ENCODE results near the gene ACVR2A.

The ACVR2A gene

DNA sequence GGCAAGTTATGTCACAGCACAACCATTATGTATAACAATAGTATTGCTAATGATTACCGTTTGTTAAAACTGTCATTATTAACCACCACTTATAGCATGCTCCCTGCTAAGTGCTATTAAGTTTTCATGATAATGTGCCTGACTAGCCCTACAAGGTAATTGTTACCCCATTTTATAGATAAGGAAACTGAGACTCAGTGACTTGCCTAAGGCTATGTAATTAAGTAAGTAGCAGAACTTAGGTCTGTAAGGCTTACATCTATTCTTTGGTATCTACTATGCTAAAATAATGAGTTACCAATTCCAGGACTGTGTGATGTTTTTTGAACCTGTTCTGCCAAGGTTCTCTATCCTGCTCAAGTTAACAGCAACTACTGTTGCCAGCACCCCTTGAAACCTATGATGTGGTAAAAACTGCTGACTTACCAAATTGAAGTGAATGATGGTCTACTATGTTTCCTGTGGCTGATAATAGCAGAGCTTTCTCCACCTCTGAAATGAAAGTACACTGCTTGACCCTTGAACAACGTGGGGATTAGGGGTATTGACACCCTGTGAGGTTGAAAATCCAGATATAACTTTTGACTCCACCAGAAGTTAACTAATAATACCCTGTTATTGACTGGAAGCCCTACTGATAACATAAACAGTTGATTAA lies 18.2 kb downstream of the ACVR2A start:
- peaks cover 43% of the 10 kb centered on the region for H3K4me1 ChIP-seq (ENCODE audit: control insufficient read depth, low read depth, low read length)
- no peak overlapping the region for H3K9ac ChIP-seq (ENCODE audit: low read length)
- H3K36me3 ChIP-seq (ENCODE audit: control insufficient read depth, low read depth, low read length), result no peaks in the 10 kb centered on the region
- no peak overlapping the region for H3K4me3 ChIP-seq (ENCODE audit: low read length)
- H3K27me3 ChIP-seq (ENCODE audit: control insufficient read depth, insufficient read depth, low read length), result no peaks in the 10 kb centered on the region
- H3K9me3 ChIP-seq (ENCODE audit: control insufficient read depth, low read depth, low read length), result no peaks in the 10 kb centered on the region
- no peak overlapping the region for H3K27ac ChIP-seq (ENCODE audit: low read length)

DNA sequence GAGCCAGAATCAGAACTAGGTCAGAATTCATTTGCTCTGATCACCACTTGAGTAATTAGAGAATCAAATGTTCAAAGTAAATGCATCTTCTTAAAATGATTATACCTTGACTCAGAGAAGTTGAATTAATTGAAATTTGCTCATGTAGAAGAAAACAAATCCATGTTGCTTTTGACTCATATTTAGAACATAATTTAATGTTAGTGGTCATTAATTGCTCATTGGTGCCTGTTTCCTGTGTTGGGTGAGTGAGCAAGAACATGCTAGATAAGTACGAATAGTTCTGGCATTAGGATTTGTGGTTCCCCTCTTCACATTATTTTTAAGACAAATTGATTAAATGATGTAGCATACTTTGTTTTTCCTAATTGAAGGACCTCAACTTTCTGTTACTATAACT lies 19.0 kb downstream of the ACVR2A start:
- Histone ChIP-seq H3K27me3 (ENCODE audit: control insufficient read depth, insufficient read depth, low read length) (no peaks in the 10 kb centered on the region), H3K4me1 (ENCODE audit: control insufficient read depth, low read depth, low read length) (peaks cover 36% of the 10 kb centered on the region), H3K27ac (ENCODE audit: low read length) (no peak overlapping the region), H3K36me3 (ENCODE audit: control insufficient read depth, low read depth, low read length) (no peaks in the 10 kb centered on the region), H3K4me3 (ENCODE audit: low read length) (no peak overlapping the region), H3K9me3 (ENCODE audit: control insufficient read depth, low read depth, low read length) (no peaks in the 10 kb centered on the region), H3K9ac (ENCODE audit: low read length) (no peak overlapping the region)

DNA sequence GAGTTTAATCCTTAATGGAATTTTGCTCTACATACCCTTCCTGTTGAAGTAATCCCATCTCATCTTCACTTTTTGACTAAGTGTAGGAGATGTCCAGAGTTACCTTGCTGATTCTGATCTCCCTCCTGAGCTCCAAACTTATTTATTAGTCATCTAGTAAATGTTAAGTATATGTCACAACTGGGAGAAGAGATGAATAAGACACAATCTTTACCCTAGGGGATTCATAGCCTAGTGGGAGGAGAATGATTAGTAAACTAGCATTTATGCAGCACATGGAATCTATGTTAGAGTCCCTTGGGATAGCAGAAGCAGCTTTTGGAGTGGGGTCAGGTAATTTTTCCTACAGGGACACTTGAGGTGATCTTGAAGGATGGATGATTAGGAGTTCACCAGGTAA lies 20.7 kb downstream of the ACVR2A start:
- H3K4me1 ChIP-seq (ENCODE audit: control insufficient read depth, low read depth, low read length), result peaks cover 26% of the 10 kb centered on the region
- H3K27me3 ChIP-seq (ENCODE audit: control insufficient read depth, insufficient read depth, low read length), result no peaks in the 10 kb centered on the region
- H3K9me3 ChIP-seq (ENCODE audit: control insufficient read depth, low read depth, low read length), result no peaks in the 10 kb centered on the region
- no peaks in the 10 kb centered on the region for H3K36me3 ChIP-seq (ENCODE audit: control insufficient read depth, low read depth, low read length)
- H3K4me3 ChIP-seq (ENCODE audit: low read length), result no peak overlapping the region
- H3K27ac ChIP-seq (ENCODE audit: low read length), result no peak overlapping the region
- H3K9ac ChIP-seq (ENCODE audit: low read length), result no peak overlapping the region

DNA sequence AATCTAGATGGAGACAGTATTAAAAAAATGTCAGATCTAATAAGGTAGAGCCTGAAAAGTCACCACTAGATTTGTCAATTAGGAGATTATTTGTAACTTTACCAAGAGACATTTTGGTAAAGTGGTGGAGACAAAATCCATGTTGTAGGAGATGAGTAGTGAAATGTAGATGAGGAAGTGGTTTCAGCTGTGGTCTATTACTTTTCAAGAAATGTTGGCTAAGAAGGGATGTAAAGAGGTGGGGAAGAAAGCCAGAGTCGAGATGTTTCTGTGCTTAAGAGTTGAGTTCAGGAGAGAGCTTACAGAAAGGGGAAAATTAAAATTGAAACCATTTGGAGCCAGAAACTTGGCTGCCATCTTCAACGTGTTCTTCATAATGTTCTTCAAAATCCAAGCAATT lies 22.2 kb downstream of the ACVR2A start:
- Histone ChIP-seq H3K27ac (ENCODE audit: low read length) (no peak overlapping the region), H3K4me1 (ENCODE audit: control insufficient read depth, low read depth, low read length) (peaks cover 21% of the 10 kb centered on the region), H3K4me3 (ENCODE audit: low read length) (no peak overlapping the region), H3K27me3 (ENCODE audit: control insufficient read depth, insufficient read depth, low read length) (no peaks in the 10 kb centered on the region), H3K36me3 (ENCODE audit: control insufficient read depth, low read depth, low read length) (no peaks in the 10 kb centered on the region), H3K9me3 (ENCODE audit: control insufficient read depth, low read depth, low read length) (no peaks in the 10 kb centered on the region), H3K9ac (ENCODE audit: low read length) (no peak overlapping the region)

DNA sequence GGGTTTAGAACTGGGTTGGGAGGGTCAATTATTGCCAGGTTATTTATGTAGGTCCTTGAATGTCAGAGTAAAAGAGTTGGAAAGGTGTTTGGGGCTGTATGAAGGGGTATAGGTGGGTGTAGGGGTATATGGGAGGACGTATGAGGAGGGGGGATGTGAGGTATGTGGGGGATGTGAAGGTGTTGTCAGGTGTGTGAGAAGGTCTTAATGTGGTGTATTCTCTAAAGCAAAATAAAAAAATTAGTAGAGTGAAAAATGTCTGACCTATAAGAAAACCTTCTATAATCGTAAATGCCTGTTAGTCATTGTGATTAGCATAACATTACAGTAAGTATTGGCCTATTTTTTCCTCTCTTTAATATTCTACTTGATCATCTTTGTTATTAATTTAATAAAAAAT lies 25.1 kb downstream of the ACVR2A start:
- H3K4me1 ChIP-seq (ENCODE audit: control insufficient read depth, low read depth, low read length), result peaks cover 15% of the 10 kb centered on the region
- no peaks in the 10 kb centered on the region for H3K9me3 ChIP-seq (ENCODE audit: control insufficient read depth, low read depth, low read length)
- no peak overlapping the region for H3K27ac ChIP-seq (ENCODE audit: low read length)
- no peaks in the 10 kb centered on the region for H3K27me3 ChIP-seq (ENCODE audit: control insufficient read depth, insufficient read depth, low read length)
- H3K9ac ChIP-seq (ENCODE audit: low read length), result no peak overlapping the region
- H3K4me3 ChIP-seq (ENCODE audit: low read length), result no peak overlapping the region
- H3K36me3 ChIP-seq (ENCODE audit: control insufficient read depth, low read depth, low read length), result no peaks in the 10 kb centered on the region

DNA sequence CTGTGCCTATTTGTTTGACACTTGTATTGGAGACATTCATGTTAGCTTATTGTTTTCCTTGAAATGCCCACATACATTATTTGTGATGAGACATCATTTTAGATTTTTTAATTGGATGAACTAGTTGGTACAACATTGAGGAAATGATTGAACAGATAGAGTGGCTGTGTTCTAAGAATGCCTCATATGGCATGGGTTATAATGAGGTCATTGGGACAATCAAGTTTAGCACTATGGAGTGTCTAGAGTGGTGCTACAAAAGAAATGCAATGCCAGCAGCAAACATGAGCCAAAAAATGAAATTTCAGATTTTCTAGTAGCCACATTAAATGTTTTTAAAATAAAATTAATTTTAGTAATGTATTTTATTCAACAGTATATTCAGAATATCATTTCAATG lies 28.1 kb downstream of the ACVR2A start:
- no peak overlapping the region for H3K27ac ChIP-seq (ENCODE audit: low read length)
- no peak overlapping the region for H3K9ac ChIP-seq (ENCODE audit: low read length)
- H3K9me3 ChIP-seq (ENCODE audit: control insufficient read depth, low read depth, low read length), result no peaks in the 10 kb centered on the region
- no peak overlapping the region for H3K4me3 ChIP-seq (ENCODE audit: low read length)
- peaks cover 16% of the 10 kb centered on the region for H3K4me1 ChIP-seq (ENCODE audit: control insufficient read depth, low read depth, low read length)
- no peaks in the 10 kb centered on the region for H3K36me3 ChIP-seq (ENCODE audit: control insufficient read depth, low read depth, low read length)
- H3K27me3 ChIP-seq (ENCODE audit: control insufficient read depth, insufficient read depth, low read length), result no peaks in the 10 kb centered on the region

DNA sequence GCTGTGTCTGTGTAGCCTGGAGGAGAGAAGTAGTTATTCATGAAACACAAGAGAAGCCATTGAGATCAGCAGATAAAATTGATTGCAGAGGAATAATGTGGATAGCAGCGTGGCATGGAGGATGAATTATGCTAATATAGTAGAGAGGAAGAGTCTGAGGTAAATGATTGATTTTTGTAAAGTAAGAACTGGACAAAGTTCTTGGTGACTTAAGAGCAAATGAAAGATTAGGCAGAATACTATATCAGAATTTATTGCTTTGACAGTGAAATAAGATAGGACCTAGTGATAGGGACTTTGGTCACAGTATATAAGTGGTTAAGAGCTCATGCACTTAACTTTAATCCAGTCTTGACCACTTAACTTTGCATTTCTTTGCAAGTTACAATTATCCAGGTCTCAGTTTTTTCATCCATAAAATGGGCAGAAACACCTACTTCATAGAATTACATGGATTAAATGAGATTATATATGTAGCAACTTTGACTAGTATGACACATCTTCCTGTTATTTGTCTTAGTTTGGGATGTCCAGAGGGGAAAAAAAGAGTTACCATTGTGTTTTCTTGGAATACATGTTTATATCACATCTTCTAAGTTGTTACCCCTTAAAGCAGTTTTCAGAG lies 29.1 kb downstream of the ACVR2A start:
- H3K36me3 ChIP-seq (ENCODE audit: control insufficient read depth, low read depth, low read length), result no peaks in the 10 kb centered on the region
- no peaks in the 10 kb centered on the region for H3K9me3 ChIP-seq (ENCODE audit: control insufficient read depth, low read depth, low read length)
- peaks cover 16% of the 10 kb centered on the region for H3K4me1 ChIP-seq (ENCODE audit: control insufficient read depth, low read depth, low read length)
- H3K4me3 ChIP-seq (ENCODE audit: low read length), result no peak overlapping the region
- no peaks in the 10 kb centered on the region for H3K27me3 ChIP-seq (ENCODE audit: control insufficient read depth, insufficient read depth, low read length)
- no peak overlapping the region for H3K27ac ChIP-seq (ENCODE audit: low read length)
- no peak overlapping the region for H3K9ac ChIP-seq (ENCODE audit: low read length)

DNA sequence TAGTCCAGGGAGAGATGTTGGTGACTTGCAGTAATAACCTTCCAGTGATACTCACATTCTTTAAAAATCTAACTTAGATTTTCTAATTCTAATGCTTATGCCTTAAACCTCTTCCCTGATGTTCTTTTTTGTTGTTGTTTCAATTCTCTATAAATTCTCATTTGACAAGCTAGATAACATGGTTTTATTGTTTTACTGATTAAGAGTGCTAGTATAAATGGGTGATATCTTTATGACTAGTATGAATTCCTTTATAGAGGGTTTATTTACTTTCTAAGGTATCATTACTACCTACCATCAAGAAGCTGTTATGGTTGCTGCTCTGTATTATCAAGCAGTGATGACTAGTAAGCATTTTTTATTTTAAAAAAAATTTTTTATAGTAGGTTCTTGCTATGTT lies 35.0 kb downstream of the ACVR2A start:
- Histone ChIP-seq H3K36me3 (ENCODE audit: control insufficient read depth, low read depth, low read length) (no peaks in the 10 kb centered on the region), H3K27ac (ENCODE audit: low read length) (no peak overlapping the region), H3K27me3 (ENCODE audit: control insufficient read depth, insufficient read depth, low read length) (no peaks in the 10 kb centered on the region)

DNA sequence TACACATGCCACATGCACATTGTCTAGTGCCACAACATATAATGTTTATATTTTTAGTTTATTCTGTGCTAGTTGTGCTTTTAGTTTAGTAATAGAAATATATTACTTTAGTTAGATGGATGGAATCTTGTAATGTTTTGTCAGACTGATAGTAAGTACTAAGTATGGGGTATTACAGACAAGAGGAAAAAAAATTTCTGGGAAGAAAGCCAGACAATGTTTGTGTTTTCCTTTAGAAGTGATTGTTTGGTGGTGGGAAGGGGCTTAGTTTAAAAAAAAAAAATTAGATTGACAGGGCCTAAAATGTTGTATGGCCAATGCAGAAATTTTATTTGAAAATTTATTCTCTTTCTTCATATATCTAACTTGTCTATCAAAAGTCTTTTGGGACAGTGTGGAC lies 37.8 kb downstream of the ACVR2A start:
- Histone ChIP-seq H3K27me3 (ENCODE audit: control insufficient read depth, insufficient read depth, low read length) (no peaks in the 10 kb centered on the region), H3K27ac (ENCODE audit: low read length) (no peak overlapping the region), H3K4me3 (ENCODE audit: low read length) (no peak overlapping the region), H3K36me3 (ENCODE audit: control insufficient read depth, low read depth, low read length) (no peaks in the 10 kb centered on the region), H3K9ac (ENCODE audit: low read length) (no peak overlapping the region), H3K4me1 (ENCODE audit: control insufficient read depth, low read depth, low read length) (peaks cover 14% of the 10 kb centered on the region), H3K9me3 (ENCODE audit: control insufficient read depth, low read depth, low read length) (no peaks in the 10 kb centered on the region)

More for the DNA sequence above, 35.0 kb downstream of the ACVR2A start:
- Histone ChIP-seq H3K4me3 (ENCODE audit: low read length) (no peak overlapping the region), H3K9ac (ENCODE audit: low read length) (no peak overlapping the region), H3K9me3 (ENCODE audit: control insufficient read depth, low read depth, low read length) (no peaks in the 10 kb centered on the region), H3K4me1 (ENCODE audit: control insufficient read depth, low read depth, low read length) (peaks cover 23% of the 10 kb centered on the region)

DNA sequence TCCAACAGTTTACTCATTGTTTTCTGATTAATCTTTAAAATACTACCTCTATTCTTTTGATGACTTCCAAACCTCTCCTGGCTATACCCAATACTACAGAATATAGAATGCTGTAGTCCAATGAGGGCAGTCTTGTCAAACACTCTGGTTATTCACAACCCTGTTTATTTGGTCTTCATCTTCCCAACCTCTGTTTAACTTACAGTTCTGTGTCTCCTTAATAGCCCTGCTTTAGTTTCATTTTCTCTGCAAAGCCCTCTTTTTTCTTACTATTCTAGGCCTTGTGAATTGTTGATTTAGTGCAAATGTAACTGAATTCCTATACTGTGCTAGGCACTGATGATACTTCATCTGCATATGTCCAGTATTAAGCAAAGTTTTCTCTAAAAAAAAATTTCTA lies 40.0 kb downstream of the ACVR2A start:
- Histone ChIP-seq H3K4me3 (ENCODE audit: low read length) (no peak overlapping the region), H3K9me3 (ENCODE audit: control insufficient read depth, low read depth, low read length) (no peaks in the 10 kb centered on the region), H3K27me3 (ENCODE audit: control insufficient read depth, insufficient read depth, low read length) (no peaks in the 10 kb centered on the region), H3K27ac (ENCODE audit: low read length) (no peak overlapping the region), H3K4me1 (ENCODE audit: control insufficient read depth, low read depth, low read length) (peaks cover 14% of the 10 kb centered on the region), H3K36me3 (ENCODE audit: control insufficient read depth, low read depth, low read length) (no peaks in the 10 kb centered on the region), H3K9ac (ENCODE audit: low read length) (no peak overlapping the region)

DNA sequence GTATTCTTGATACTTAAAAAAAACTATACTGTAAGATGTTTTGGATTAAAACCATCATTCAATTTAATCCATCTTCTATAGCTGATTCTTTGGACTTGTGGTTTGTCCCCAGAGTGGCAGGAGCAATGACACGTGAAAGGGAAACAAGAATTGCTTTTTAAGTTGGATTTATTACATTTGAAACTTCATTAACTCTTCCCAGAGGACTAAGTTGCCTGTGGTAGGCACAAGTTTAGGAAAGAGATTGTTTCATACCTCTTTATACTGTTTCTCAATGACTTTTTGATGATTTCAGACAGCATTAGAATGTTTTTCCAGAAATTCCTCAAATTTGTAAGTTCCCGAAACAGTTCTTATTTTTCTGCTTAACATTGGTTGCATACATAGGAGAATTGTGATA lies 41.3 kb downstream of the ACVR2A start:
- Histone ChIP-seq H3K27me3 (ENCODE audit: control insufficient read depth, insufficient read depth, low read length) (no peaks in the 10 kb centered on the region), H3K9ac (ENCODE audit: low read length) (no peak overlapping the region), H3K9me3 (ENCODE audit: control insufficient read depth, low read depth, low read length) (no peaks in the 10 kb centered on the region), H3K4me3 (ENCODE audit: low read length) (no peak overlapping the region), H3K36me3 (ENCODE audit: control insufficient read depth, low read depth, low read length) (no peaks in the 10 kb centered on the region), H3K27ac (ENCODE audit: low read length) (no peak overlapping the region), H3K4me1 (ENCODE audit: control insufficient read depth, low read depth, low read length) (peaks cover 12% of the 10 kb centered on the region)

DNA sequence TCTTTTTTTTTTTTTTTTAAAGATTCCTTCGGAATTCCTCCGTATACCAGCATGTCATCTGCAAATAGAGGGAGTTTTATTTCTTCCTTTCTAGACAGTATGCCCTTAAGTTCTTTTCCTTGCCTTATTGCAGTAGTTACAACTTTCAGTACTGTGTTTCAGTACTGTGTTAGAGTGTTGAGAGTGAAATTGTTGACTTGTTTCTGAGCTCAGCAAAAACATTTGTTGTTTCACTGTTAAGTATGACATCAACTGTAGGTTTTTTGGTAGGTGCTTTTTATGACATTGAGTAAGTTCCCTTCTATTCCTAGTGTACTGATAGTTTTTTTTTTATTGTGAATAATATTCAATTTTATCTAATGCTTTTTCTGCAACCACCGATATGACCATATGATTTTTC lies 43.9 kb downstream of the ACVR2A start:
- Histone ChIP-seq H3K9me3 (ENCODE audit: control insufficient read depth, low read depth, low read length) (no peaks in the 10 kb centered on the region), H3K27ac (ENCODE audit: low read length) (no peak overlapping the region), H3K36me3 (ENCODE audit: control insufficient read depth, low read depth, low read length) (no peaks in the 10 kb centered on the region), H3K9ac (ENCODE audit: low read length) (no peak overlapping the region), H3K4me3 (ENCODE audit: low read length) (no peak overlapping the region), H3K4me1 (ENCODE audit: control insufficient read depth, low read depth, low read length) (peaks cover 7% of the 10 kb centered on the region), H3K27me3 (ENCODE audit: control insufficient read depth, insufficient read depth, low read length) (no peaks in the 10 kb centered on the region)

Measured in iPS-18a (cell line).